ENCODE results near the gene VPS13C.

The VPS13C gene, protein sequence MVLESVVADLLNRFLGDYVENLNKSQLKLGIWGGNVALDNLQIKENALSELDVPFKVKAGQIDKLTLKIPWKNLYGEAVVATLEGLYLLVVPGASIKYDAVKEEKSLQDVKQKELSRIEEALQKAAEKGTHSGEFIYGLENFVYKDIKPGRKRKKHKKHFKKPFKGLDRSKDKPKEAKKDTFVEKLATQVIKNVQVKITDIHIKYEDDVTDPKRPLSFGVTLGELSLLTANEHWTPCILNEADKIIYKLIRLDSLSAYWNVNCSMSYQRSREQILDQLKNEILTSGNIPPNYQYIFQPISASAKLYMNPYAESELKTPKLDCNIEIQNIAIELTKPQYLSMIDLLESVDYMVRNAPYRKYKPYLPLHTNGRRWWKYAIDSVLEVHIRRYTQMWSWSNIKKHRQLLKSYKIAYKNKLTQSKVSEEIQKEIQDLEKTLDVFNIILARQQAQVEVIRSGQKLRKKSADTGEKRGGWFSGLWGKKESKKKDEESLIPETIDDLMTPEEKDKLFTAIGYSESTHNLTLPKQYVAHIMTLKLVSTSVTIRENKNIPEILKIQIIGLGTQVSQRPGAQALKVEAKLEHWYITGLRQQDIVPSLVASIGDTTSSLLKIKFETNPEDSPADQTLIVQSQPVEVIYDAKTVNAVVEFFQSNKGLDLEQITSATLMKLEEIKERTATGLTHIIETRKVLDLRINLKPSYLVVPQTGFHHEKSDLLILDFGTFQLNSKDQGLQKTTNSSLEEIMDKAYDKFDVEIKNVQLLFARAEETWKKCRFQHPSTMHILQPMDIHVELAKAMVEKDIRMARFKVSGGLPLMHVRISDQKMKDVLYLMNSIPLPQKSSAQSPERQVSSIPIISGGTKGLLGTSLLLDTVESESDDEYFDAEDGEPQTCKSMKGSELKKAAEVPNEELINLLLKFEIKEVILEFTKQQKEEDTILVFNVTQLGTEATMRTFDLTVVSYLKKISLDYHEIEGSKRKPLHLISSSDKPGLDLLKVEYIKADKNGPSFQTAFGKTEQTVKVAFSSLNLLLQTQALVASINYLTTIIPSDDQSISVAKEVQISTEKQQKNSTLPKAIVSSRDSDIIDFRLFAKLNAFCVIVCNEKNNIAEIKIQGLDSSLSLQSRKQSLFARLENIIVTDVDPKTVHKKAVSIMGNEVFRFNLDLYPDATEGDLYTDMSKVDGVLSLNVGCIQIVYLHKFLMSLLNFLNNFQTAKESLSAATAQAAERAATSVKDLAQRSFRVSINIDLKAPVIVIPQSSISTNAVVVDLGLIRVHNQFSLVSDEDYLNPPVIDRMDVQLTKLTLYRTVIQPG (N-terminal part only)

DNA sequence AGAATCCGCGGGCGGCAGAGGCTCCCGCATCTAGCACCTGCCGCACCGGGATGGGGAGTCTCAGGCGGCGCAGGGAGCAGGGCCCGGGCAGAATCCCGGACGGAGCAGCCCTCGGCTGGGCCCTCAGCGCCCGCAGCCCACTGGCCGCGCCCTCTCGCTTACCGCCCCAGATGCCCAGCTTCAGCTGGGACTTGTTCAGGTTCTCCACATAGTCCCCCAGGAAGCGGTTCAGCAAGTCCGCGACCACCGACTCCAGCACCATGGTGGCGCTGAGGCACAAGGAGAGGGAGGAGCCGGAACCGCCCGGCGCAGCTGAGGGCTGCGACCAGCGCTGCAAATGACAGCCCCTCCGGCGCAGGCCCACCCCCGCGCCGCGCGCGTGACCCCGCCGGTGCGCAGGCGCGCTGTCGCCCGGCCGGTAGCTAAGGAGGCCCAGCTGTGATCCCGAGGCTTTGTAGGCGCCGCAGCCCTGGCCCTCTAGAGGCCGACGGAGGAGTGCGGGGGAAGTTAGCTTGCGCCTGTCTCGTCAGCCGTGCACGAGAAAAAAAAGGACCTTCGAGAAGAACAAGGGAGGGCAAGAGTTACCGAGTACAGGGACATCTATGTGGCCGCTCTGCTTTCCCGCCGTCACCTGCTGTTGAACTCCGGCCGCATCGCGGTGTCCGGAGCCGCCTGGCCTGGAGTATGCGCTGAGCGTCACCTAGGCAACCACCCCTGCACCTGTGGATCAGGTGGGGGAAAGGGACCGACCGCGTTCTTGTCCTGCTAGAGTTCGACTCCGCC lies at the start of gene VPS13C:
VPS13C (minus strand) TSS at position 335 of the 783 bp plus-strand sequence; CDS start at position 262, 73 bp downstream.
- in situ Hi-C loops (cut with MboI; ENCODE audit: low pct_unique_long_range_greater_than_20kb, low sequenced_read_pairs): no loop called here
- DNase-seq: peak; percentile 100

DNA sequence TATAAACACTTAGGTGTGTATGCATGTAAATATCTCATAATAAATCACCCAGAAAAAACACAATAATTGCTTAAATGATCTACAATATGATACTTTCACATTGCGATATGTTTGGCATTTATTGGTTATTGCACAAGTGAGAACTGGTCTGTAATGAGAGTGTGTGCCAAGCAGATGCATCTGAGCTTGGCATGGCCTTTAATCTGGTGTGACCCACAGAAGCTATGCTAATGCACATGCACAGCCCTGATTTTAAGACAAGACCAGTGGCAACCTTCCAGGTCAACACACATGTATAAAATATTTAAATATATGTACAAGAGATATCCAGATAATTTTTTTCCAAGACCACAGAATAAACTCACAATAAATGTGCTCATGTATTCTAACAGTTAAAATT lies 49.2 kb upstream of the VPS13C start:
- no peak for DNase-seq
- in situ Hi-C loops (cut with MboI; ENCODE audit: low pct_unique_long_range_greater_than_20kb, low sequenced_read_pairs): no loop called here

- no peak for DNase-seq
- in situ Hi-C loops (cut with MboI; ENCODE audit: low pct_unique_long_range_greater_than_20kb, low sequenced_read_pairs): no loop called here
Observed at GRCh38 chr15:62108411-62108810, 48.2 kb upstream of the VPS13C start.

GRCh38 chr15:62107571-62108121 lies 47.4 kb upstream of the VPS13C start:
- DNase-seq: no peak
- in situ Hi-C loops (cut with MboI; ENCODE audit: low pct_unique_long_range_greater_than_20kb, low sequenced_read_pairs): no loop called here

DNA sequence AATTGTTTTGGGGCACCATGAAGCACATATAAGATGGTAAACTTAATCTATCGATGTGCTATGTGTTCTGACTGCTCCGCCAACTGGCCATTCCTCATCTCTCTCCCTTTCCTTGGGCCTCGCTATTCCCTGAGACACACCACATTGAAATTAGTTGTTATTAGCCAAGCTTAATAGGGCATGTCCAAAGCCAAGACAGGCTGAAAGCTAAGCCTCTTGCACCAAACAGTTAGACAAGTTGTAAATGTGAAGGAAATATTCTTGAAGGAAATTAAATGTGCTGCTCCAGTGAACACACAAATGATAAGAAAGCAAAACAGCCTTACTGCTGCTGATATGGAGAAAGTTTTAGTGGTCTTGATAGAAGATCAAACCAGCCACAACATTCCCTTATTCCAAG lies 45.8 kb upstream of the VPS13C start:
- in situ Hi-C loops (cut with MboI; ENCODE audit: low pct_unique_long_range_greater_than_20kb, low sequenced_read_pairs): no loop called here
- no peak for DNase-seq

GRCh38 chr15:62105266-62105665 lies 45.0 kb upstream of the VPS13C start:
- no peak for DNase-seq
- in situ Hi-C loops (cut with MboI; ENCODE audit: low pct_unique_long_range_greater_than_20kb, low sequenced_read_pairs): no loop called here

- in situ Hi-C loops (cut with MboI; ENCODE audit: low pct_unique_long_range_greater_than_20kb, low sequenced_read_pairs): no loop called here
- DNase-seq: no peak
Observed at GRCh38 chr15:62104846-62105245, 44.6 kb upstream of the VPS13C start.

DNA sequence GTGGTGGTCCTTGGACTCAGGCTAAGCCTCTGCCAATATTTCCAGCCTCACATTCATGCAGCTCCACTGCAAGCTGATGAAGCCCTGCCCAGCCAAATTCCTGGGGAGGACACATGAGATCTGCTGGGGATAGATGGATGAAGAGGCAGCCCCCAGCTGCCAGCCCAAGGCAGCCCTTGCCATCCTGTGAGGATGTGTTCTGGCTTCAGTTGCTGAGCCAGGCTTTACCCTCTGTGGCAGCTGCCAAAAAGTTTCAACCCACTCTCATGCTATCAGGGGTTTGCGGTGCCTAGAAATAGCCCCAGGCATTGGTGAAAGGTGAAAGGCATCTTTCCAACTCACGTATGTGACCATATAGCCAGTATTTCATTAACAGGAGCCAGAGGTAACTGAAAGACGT lies 44.2 kb upstream of the VPS13C start:
- in situ Hi-C loops (cut with MboI; ENCODE audit: low pct_unique_long_range_greater_than_20kb, low sequenced_read_pairs): no loop called here
- no peak for DNase-seq

DNA sequence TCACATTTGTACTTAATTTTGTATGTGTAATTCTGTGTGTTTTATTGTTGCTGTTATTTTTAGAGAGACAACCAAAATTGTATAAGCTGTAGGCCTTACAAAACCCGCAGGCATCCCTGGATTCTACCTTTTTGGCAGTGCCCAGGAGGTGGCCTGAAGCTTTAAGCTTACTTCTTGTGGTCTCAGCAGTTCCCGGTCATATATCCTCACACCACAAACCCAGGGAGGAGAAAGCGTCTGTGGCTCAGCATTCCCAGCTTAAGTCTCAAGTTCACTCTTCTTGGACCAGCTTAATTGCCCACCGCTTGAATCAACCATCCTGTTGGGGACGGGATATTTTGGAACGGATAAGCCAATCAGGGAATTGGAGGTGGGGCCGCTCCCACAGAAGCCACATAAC lies 43.2 kb upstream of the VPS13C start:
- in situ Hi-C loops (cut with MboI; ENCODE audit: low pct_unique_long_range_greater_than_20kb, low sequenced_read_pairs): no loop called here
- DNase-seq: no peak

DNA sequence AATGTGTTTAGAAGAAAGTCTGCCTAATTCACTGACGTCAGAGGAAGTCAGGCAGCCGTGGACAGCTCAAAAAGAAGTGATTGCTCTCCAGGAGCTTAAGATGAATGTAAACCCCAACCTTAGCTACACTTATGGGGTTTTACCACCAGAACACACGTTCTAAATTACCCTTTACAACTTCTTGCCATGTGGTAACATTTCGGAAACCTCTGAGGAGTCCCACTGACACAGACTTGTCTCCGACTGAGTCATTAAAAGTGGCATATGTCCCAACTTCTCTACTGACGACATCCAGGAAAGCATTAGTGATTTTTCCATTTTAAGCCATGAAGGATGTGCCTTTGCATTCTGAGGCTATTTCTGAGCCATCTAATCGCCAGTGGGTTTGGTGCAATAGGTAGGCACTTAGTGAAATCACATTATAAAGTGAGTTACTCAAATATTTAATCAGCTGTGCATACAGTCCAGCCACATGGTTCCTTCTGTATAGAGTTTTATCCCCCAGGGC lies 38.9 kb upstream of the VPS13C start:
- no peak for DNase-seq

DNA sequence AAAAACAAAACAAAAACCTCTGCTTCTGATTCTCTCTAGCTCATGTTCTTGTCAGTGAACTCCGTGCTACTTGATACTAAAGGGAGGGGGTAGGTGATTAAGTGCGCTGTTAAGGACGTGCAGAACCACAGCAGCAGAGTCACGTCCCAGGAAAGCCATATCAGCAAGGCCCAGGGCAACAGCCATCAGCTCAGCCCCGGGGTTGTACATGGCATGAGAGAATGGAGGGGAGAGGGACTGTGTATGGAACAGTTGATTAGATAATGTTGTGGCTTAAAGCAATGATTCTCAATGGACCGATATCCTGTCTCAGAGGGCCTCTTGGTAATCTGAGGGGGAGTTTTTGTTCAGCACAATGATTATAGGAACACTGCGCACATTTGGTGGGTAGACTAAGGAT lies 34.1 kb upstream of the VPS13C start:
- in situ Hi-C loops (cut with MboI; ENCODE audit: low pct_unique_long_range_greater_than_20kb, low sequenced_read_pairs): no loop called here
- no peak for DNase-seq

More for the DNA sequence above, 38.9 kb upstream of the VPS13C start:
- in situ Hi-C loops (cut with MboI; ENCODE audit: low pct_unique_long_range_greater_than_20kb, low sequenced_read_pairs): no loop called here

DNA sequence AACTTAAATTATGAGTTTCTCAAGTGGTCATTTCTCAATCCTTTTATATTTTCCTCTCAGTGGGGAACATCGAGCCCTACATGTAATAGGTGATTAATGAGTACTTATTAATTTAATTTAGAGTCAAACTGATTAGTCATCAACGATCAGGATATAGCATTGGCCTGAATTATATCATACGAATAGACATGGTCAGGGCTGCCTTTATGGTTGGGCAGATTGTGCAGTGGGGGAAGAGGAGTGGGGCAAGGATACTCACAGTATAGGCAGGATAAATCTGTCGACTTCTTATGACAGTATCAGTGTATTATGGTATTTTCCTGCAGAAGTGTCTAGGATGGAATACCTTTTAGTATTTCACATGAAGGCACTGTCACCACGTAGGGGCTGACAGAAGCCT lies 33.6 kb upstream of the VPS13C start:
- in situ Hi-C loops (cut with MboI; ENCODE audit: low pct_unique_long_range_greater_than_20kb, low sequenced_read_pairs): no loop called here
- no peak for DNase-seq

DNA sequence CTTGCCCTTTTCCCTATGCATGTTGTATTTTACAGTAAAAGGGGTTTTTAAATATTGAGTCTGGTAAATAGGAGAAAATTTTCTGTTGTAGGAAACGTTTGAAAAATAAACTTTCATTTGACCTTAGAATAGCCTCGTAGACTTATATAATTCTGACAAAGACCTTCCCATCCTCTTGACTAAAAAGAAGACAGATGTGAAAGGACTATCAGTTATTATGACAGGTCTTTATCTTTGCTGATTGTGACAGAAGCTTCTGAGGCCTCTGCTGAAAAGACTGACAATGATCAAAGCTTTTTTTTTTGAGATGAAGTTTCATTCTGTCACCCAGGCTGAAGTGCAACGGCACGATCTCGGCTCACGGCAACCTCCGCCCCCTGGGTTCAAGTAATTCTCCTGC lies 30.7 kb upstream of the VPS13C start:
- in situ Hi-C loops (cut with MboI; ENCODE audit: low pct_unique_long_range_greater_than_20kb, low sequenced_read_pairs): no loop called here
- DNase-seq: no peak

DNA sequence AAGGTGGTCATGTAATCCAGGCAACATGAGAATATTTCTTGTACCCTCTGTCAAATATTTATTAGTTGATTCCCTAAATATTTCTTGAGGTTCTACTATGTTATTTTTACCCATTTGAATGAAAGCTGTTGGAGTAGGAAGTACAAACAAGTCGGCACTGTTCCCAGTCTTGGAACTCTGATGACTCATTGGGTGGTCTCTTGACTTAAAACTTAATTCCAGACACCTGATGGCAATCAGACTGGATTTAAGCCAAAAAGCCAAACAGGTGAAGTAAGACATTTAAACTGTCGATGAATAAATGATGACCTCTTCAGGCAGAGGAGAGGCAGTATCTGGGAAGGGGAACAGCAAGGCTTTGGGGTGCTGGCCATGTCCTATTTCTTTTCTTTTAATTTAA lies 29.4 kb upstream of the VPS13C start:
- in situ Hi-C loops (cut with MboI; ENCODE audit: low pct_unique_long_range_greater_than_20kb, low sequenced_read_pairs): no loop called here
- DNase-seq: no peak

GRCh38 chr15:62088353-62088693 lies 28.1 kb upstream of the VPS13C start:
- in situ Hi-C loops (cut with MboI; ENCODE audit: low pct_unique_long_range_greater_than_20kb, low sequenced_read_pairs): no loop called here
- DNase-seq: no peak

DNA sequence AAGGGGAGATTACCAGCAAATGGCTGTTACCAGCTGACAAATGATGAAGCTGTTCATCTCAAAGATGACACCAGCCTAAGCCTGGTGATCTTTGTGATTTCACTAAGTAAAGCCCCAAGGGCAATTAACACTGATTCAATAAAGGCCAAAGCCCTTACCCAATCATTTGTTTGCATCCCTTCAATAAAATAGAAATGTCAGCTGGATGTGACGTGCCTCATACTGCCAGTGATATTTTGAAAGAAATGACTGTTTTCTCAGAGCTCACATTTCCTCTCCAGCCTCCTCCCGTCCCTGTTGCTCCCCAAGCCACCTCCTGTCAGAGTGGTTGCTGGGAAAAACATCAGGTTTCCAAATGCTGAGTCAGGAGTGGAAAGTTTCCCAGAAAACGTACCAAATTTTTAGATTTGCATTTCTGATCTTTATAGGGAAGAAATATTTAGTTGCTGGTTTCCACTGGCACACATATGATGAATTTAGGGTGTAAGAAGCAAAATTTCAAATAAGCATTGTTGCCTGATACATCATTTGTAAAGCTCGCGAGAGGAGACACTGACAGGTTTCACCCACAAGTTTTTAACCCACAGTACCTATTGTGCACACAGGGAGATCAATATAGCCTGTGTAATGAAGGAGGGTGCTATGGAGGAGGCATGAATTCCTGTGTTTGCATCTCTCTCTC lies 27.6 kb upstream of the VPS13C start:
- no peak for DNase-seq
- in situ Hi-C loops (cut with MboI; ENCODE audit: low pct_unique_long_range_greater_than_20kb, low sequenced_read_pairs): no loop called here

GRCh38 chr15:62085740-62086139 lies 25.5 kb upstream of the VPS13C start:
- in situ Hi-C loops (cut with MboI; ENCODE audit: low pct_unique_long_range_greater_than_20kb, low sequenced_read_pairs): no loop called here
- peak; percentile 49 for DNase-seq
